ENCODE data around the gene FMNL2.

Gene FMNL2

DNA sequence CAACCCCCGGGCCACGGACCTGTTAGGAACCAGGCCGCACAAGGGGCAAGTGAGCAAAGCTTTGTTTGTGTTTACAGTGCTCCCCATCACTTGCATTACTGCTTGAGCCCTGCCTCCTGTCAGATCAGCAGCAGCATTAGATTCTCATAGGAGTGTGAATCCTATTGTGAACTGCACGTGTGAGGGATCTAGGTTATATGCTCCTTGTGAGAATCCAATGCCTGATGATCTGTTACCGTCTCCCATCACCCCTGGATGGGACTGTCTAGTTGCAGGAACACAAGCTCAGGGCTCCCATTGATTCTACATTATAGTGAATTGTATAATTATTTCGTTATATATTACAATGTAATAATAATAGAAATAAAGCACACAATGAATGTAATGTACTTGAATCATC, 125.6 kb downstream of the FMNL2 start:
- DNase-seq (ENCODE audit: insufficient read length, low spot score): no peak
- no peak for FAIRE-seq
- TF ChIP-seq CTCF (IDR thresholded peaks at IDR 0.05; ENCODE audit: insufficient read depth, missing control alignments): no peak

GRCh38 chr2:152462120-152462519, 127.1 kb downstream of the FMNL2 start:
- DNase-seq (ENCODE audit: insufficient read length, low spot score): no peak
- no peak for TF ChIP-seq CTCF (IDR thresholded peaks at IDR 0.05; ENCODE audit: insufficient read depth, missing control alignments)
- no peak for FAIRE-seq

- DNase-seq (ENCODE audit: insufficient read length, low spot score) (no peak), FAIRE-seq (no peak)
- no peak for TF ChIP-seq CTCF (IDR thresholded peaks at IDR 0.05; ENCODE audit: insufficient read depth, missing control alignments)
These were observed 127.8 kb downstream of the FMNL2 start for GRCh38 chr2:152462779-152463178.

- FAIRE-seq (no peak), DNase-seq (ENCODE audit: insufficient read length, low spot score) (no peak)
- TF ChIP-seq CTCF (IDR thresholded peaks at IDR 0.05; ENCODE audit: insufficient read depth, missing control alignments): no peak
These were observed 130.0 kb downstream of the FMNL2 start for GRCh38 chr2:152464851-152465470.

DNA sequence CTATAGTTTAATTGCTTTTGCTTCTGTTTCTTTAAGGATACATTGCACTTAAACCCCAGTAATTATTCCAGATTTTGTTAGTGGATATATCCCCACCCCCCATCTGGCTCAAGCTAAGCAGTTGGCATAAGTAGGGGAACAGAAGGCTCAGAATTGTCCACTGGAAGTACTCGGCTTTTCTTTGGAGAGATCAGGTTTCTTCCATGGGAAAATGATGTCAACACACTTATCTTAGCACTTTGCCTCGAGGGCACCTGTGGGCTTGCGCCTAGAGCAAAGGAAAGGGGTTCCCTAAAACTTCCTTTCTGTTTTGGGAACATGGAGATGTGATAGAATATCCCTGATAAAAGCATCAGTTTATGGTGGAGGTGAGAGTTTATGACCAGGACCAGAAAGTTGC, 130.6 kb downstream of the FMNL2 start:
- FAIRE-seq: no peak
- no peak for TF ChIP-seq CTCF (IDR thresholded peaks at IDR 0.05; ENCODE audit: insufficient read depth, missing control alignments)
- DNase-seq (ENCODE audit: insufficient read length, low spot score): peak; percentile 38

- TF ChIP-seq CTCF (IDR thresholded peaks at IDR 0.05; ENCODE audit: insufficient read depth, missing control alignments): no peak
- no peak for DNase-seq (ENCODE audit: insufficient read length, low spot score)
- FAIRE-seq: no peak
These were observed 131.1 kb downstream of the FMNL2 start for GRCh38 chr2:152466041-152466440.

GRCh38 chr2:152466980-152467676, 132.2 kb downstream of the FMNL2 start:
- no peak for FAIRE-seq
- DNase-seq (ENCODE audit: insufficient read length, low spot score): no peak
- TF ChIP-seq CTCF (IDR thresholded peaks at IDR 0.05; ENCODE audit: insufficient read depth, missing control alignments): no peak
